ENCODE results near the gene SPOP. TPM values are rescaled to one million over a fixed set of nuclear protein-coding genes. Genes with fewer than 3 reads are reported as not detected.
"Not testable (repeated sequence)": the region's sequence is repeated elsewhere in the genome, so short reads cannot be mapped to it uniquely, and the experiment has no call there.

The SPOP gene
- total RNA-seq: 35.7 and 47.1 TPM in 2 replicates
- 32.7 TPM for polyA plus RNA-seq (2012)

- peak; percentile 100 for DNase-seq (ENCODE audit: low read depth)
These were observed at the start of gene SPOP for GRCh38 chr17:49677933-49678847. Gene SPOP (minus strand): TSS chr17:49678097. CDS start chr17:49622810, 55,287 bp downstream.

- DNase-seq (ENCODE audit: low read depth): peak; percentile 95
These were observed 49.5 kb upstream of the SPOP start for GRCh38 chr17:49727380-49727779.

- DNase-seq (ENCODE audit: low read depth): no peak
These were observed 47.7 kb upstream of the SPOP start for GRCh38 chr17:49725452-49726130.

GRCh38 chr17:49724552-49724951 is 46.7 kb upstream of the SPOP start:
- DNase-seq (ENCODE audit: low read depth): not testable (repeated sequence)

- DNase-seq (ENCODE audit: low read depth): peak; percentile 98
These were observed 45.5 kb upstream of the SPOP start for GRCh38 chr17:49723423-49723822.

GRCh38 chr17:49722066-49722465 is 44.2 kb upstream of the SPOP start:
- DNase-seq (ENCODE audit: low read depth): no peak

GRCh38 chr17:49717371-49717861 is 39.5 kb upstream of the SPOP start:
- peak; percentile 97 for DNase-seq (ENCODE audit: low read depth)

GRCh38 chr17:49716668-49717364 is 38.9 kb upstream of the SPOP start:
- no peak for DNase-seq (ENCODE audit: low read depth)

GRCh38 chr17:49715717-49716279 is 37.9 kb upstream of the SPOP start:
- DNase-seq (ENCODE audit: low read depth): no peak

- DNase-seq (ENCODE audit: low read depth): no peak
These were observed 37.3 kb upstream of the SPOP start for GRCh38 chr17:49715216-49715615.

GRCh38 chr17:49708515-49709183 is 30.8 kb upstream of the SPOP start:
- DNase-seq (ENCODE audit: low read depth): peak; percentile 38

- DNase-seq (ENCODE audit: low read depth): peak; percentile 99
These were observed 30.0 kb upstream of the SPOP start, which contains the start of gene SLC35B1 for GRCh38 chr17:49707608-49708514. Gene SLC35B1 (minus strand): TSS chr17:49707964. CDS start chr17:49707833, 131 bp downstream.

GRCh38 chr17:49707246-49707607 is 29.3 kb upstream of the SPOP start:
- no peak for DNase-seq (ENCODE audit: low read depth)

GRCh38 chr17:49705254-49705653 is 27.4 kb upstream of the SPOP start:
- DNase-seq (ENCODE audit: low read depth): no peak

- DNase-seq (ENCODE audit: low read depth): peak; percentile 54
These were observed 25.8 kb upstream of the SPOP start for GRCh38 chr17:49703557-49704277.

GRCh38 chr17:49700960-49701359 is 23.1 kb upstream of the SPOP start:
- DNase-seq (ENCODE audit: low read depth): no peak

GRCh38 chr17:49699966-49700575 is 22.2 kb upstream of the SPOP start:
- no peak for DNase-seq (ENCODE audit: low read depth)

- peak; percentile 83 for DNase-seq (ENCODE audit: low read depth)
These were observed 20.1 kb upstream of the SPOP start for GRCh38 chr17:49698005-49698404.

Measured in myocyte (in vitro differentiated cells).